HEK293 (cell line): ENCODE measurements around the gene CDK3.

Source experiments
- CTCF ChIA-PET: fragments of 350-600 bp; formaldehyde crosslinking; extraction: SDS; loops from one replicate; lab custom pipeline; 2021; ENCODE audit warnings: antibody characterized with exemption; lab: Yijun Ruan, JAX
- POLR2A ChIA-PET: fragments of 300-600 bp; formaldehyde crosslinking; extraction: SDS; loops from one replicate; lab custom pipeline; 2020; ENCODE audit warnings: antibody characterized with exemption, inconsistent platforms; lab: Yijun Ruan, JAX
- H3K27ac ChIP-seq: fragments of 200-500 bp; sonication (Bioruptor generic); 2 replicates; pipeline ENCODE4 v1.5.1; 2014; ENCODE audit warnings: low read depth, low read length, control low read depth, inconsistent platforms; ENCODE audit errors: extremely low read depth
- H3K36me3 ChIP-seq, 2 experiments: fragments of 200-500 bp in 1 of 2; sonication (Bioruptor generic) in 1 of 2; 1 replicate in 1 of 2; 2 replicates in 1 of 2; pipeline ENCODE4 v1.5.1; 2014 to 2017; ENCODE audit warnings: inconsistent platforms in 2 of 2, low read length in 2 of 2; ENCODE audit not compliant: control insufficient read depth in 2 of 2, insufficient read depth in 1 of 2
- H3K4me1 ChIP-seq: fragments of 200-500 bp; sonication (Bioruptor generic); 2 replicates; pipeline ENCODE4 v1.5.1; 2014; ENCODE audit warnings: mild to moderate bottlenecking, low read length, inconsistent platforms; ENCODE audit not compliant: control insufficient read depth, insufficient read depth
- H3K4me3 ChIP-seq: 2 replicates; pipeline ENCODE4 v1.5.1; 2011; ENCODE audit warnings: low read depth, mild to moderate bottlenecking, control low read depth, low read length, moderate library complexity
- H3K9me3 ChIP-seq: fragments of 200-500 bp; sonication (Bioruptor generic); 2 replicates; pipeline ENCODE4 v1.5.1; 2014; ENCODE audit warnings: low read depth, low read length, inconsistent platforms; ENCODE audit not compliant: control insufficient read depth, insufficient read depth
- EGR2 ChIP-seq: fragments of 450-650 bp; formaldehyde crosslinking; IDR thresholded peaks from 2 replicates; pipeline ENCODE4 v1.5.1; 2016; ENCODE audit warnings: low read depth, missing biosample characterization, missing genetic modification characterization
- IKZF3 ChIP-seq: fragments of 450-650 bp; IDR thresholded peaks from 2 replicates; pipeline ENCODE4 v1.5.0; 2018; ENCODE audit warnings: missing biosample characterization, mild to moderate bottlenecking, missing genetic modification characterization, moderate library complexity
- KLF16 ChIP-seq: fragments of 450-650 bp; formaldehyde crosslinking; IDR thresholded peaks from 2 replicates; pipeline ENCODE4 v1.5.1; 2017; ENCODE audit warnings: missing biosample characterization, missing genetic modification characterization
- PRDM2 ChIP-seq: fragments of 450-650 bp; formaldehyde crosslinking; IDR thresholded peaks from 2 replicates; pipeline ENCODE4 v1.5.1; 2016; ENCODE audit warnings: missing biosample characterization, missing genetic modification characterization, borderline replicate concordance
- ZBTB44 ChIP-seq: fragments of 450-650 bp; IDR thresholded peaks from 2 replicates; pipeline ENCODE4 v1.5.1; 2018; ENCODE audit warnings: missing biosample characterization, mild to moderate bottlenecking, missing genetic modification characterization
- ZFP3 ChIP-seq: fragments of 450-650 bp; formaldehyde crosslinking; IDR thresholded peaks from 2 replicates; pipeline ENCODE4 v1.5.1; 2016; ENCODE audit warnings: low read depth, missing biosample characterization, missing genetic modification characterization
- ZFP41 ChIP-seq: fragments of 450-650 bp; formaldehyde crosslinking; IDR thresholded peaks from 2 replicates; pipeline ENCODE4 v1.5.1; 2016; ENCODE audit warnings: missing biosample characterization, missing genetic modification characterization, borderline replicate concordance
- ZNF19 ChIP-seq: fragments of 450-650 bp; formaldehyde crosslinking; IDR thresholded peaks from 2 replicates; pipeline ENCODE4; 2016; ENCODE audit warnings: missing biosample characterization, missing genetic modification characterization, low read depth
- ZNF211 ChIP-seq: fragments of 450-650 bp; formaldehyde crosslinking; IDR thresholded peaks from 2 replicates; pipeline ENCODE4 v1.5.1; 2016; ENCODE audit warnings: low read depth, missing biosample characterization, missing genetic modification characterization
- ZNF292 ChIP-seq: fragments of 450-650 bp; formaldehyde crosslinking; IDR thresholded peaks from 2 replicates; pipeline ENCODE4 v1.5.1; 2016; ENCODE audit warnings: low read depth, missing biosample characterization, missing genetic modification characterization, borderline replicate concordance
- ZNF335 ChIP-seq: fragments of 450-650 bp; formaldehyde crosslinking; conservative IDR thresholded peaks from 2 replicates; pipeline ENCODE4 v1.5.1; 2016; ENCODE audit warnings: missing biosample characterization, missing genetic modification characterization
- ZNF350 ChIP-seq: fragments of 450-650 bp; formaldehyde crosslinking; IDR thresholded peaks from 2 replicates; pipeline ENCODE4 v1.5.0; 2017; ENCODE audit warnings: missing biosample characterization, mild to moderate bottlenecking, missing genetic modification characterization
- ZNF394 ChIP-seq: fragments of 450-650 bp; formaldehyde crosslinking; IDR thresholded peaks from 2 replicates; pipeline ENCODE4 v1.5.1; 2016; ENCODE audit warnings: missing biosample characterization, missing genetic modification characterization, mild to moderate bottlenecking, moderate library complexity, borderline replicate concordance
- ZNF544 ChIP-seq: fragments of 450-650 bp; formaldehyde crosslinking; IDR thresholded peaks from 2 replicates; pipeline ENCODE4 v1.5.0; 2017; ENCODE audit warnings: missing biosample characterization, missing genetic modification characterization
- ZNF548 ChIP-seq: fragments of 450-650 bp; formaldehyde crosslinking; IDR thresholded peaks from 2 replicates; pipeline ENCODE4 v1.5.1; 2016; ENCODE audit warnings: missing biosample characterization, missing genetic modification characterization
- ZNF555 ChIP-seq: fragments of 450-650 bp; formaldehyde crosslinking; conservative IDR thresholded peaks from 2 replicates; pipeline ENCODE4 v1.5.1; 2017; ENCODE audit warnings: missing biosample characterization, mild to moderate bottlenecking, missing genetic modification characterization, inconsistent platforms
- ZNF585B ChIP-seq: fragments of 450-650 bp; formaldehyde crosslinking; IDR thresholded peaks from 2 replicates; pipeline ENCODE4 v1.5.1; 2016; ENCODE audit warnings: missing biosample characterization, missing genetic modification characterization
- ZNF596 ChIP-seq: fragments of 450-650 bp; IDR thresholded peaks from 2 replicates; pipeline ENCODE4 v1.5.0; 2018; ENCODE audit warnings: missing biosample characterization, mild to moderate bottlenecking, missing genetic modification characterization, moderate library complexity
- ZNF600 ChIP-seq: fragments of 450-650 bp; formaldehyde crosslinking; IDR thresholded peaks from 2 replicates; pipeline ENCODE4 v1.5.1; 2016; ENCODE audit warnings: missing biosample characterization, missing genetic modification characterization
- ZNF658 ChIP-seq: fragments of 450-650 bp; formaldehyde crosslinking; IDR thresholded peaks from 2 replicates; pipeline ENCODE4; 2016; ENCODE audit warnings: missing biosample characterization, missing genetic modification characterization
- ZNF677 ChIP-seq: fragments of 450-650 bp; IDR thresholded peaks from 2 replicates; pipeline ENCODE4 v1.5.0; 2018; ENCODE audit warnings: missing biosample characterization, mild to moderate bottlenecking, missing genetic modification characterization, moderate library complexity
- ZNF785 ChIP-seq: fragments of 450-650 bp; formaldehyde crosslinking; IDR thresholded peaks from 2 replicates; pipeline ENCODE4 v1.5.1; 2016; ENCODE audit warnings: missing biosample characterization, missing genetic modification characterization
- ZSCAN16 ChIP-seq: fragments of 450-650 bp; formaldehyde crosslinking; IDR thresholded peaks from 2 replicates; pipeline ENCODE4 v1.5.1; 2016; ENCODE audit warnings: missing biosample characterization, missing genetic modification characterization
- TF ChIP-seq, protein P1 (sequence below): fragments of 450-650 bp; formaldehyde crosslinking; IDR thresholded peaks from 2 replicates; pipeline ENCODE4 v1.5.1; 2016; ENCODE audit warnings: missing biosample characterization, missing genetic modification characterization, borderline replicate concordance
- TF ChIP-seq, protein P2 (sequence below): fragments of 450-650 bp; formaldehyde crosslinking; IDR thresholded peaks from 2 replicates; pipeline ENCODE4 v1.5.1; 2016; ENCODE audit warnings: missing biosample characterization, missing genetic modification characterization

CDK3 gene

GRCh38 chr17:76038050-76038449 lies 37.4 kb downstream of the CDK3 start (continued):
- TF ChIP-seq, protein P1, sequence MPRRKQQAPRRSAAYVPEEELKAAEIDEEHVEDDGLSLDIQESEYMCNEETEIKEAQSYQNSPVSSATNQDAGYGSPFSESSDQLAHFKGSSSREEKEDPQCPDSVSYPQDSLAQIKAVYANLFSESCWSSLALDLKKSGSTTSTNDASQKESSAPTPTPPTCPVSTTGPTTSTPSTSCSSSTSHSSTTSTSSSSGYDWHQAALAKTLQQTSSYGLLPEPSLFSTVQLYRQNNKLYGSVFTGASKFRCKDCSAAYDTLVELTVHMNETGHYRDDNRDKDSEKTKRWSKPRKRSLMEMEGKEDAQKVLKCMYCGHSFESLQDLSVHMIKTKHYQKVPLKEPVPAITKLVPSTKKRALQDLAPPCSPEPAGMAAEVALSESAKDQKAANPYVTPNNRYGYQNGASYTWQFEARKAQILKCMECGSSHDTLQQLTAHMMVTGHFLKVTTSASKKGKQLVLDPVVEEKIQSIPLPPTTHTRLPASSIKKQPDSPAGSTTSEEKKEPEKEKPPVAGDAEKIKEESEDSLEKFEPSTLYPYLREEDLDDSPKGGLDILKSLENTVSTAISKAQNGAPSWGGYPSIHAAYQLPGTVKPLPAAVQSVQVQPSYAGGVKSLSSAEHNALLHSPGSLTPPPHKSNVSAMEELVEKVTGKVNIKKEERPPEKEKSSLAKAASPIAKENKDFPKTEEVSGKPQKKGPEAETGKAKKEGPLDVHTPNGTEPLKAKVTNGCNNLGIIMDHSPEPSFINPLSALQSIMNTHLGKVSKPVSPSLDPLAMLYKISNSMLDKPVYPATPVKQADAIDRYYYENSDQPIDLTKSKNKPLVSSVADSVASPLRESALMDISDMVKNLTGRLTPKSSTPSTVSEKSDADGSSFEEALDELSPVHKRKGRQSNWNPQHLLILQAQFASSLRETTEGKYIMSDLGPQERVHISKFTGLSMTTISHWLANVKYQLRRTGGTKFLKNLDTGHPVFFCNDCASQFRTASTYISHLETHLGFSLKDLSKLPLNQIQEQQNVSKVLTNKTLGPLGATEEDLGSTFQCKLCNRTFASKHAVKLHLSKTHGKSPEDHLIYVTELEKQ (tag by site-specific recombination), result no peak
- no peak for TF ChIP-seq ZNF350 (tag by site-specific recombination)
- no peak for TF ChIP-seq ZNF785 (tag by site-specific recombination)
- no peak for TF ChIP-seq ZFP41 (tag by site-specific recombination)
- TF ChIP-seq ZNF394 (tag by site-specific recombination), result peak; percentile 59; the same call in 1 of the 2 replicates
- TF ChIP-seq ZNF211 (tag by site-specific recombination), result no peak
- TF ChIP-seq, protein P2, sequence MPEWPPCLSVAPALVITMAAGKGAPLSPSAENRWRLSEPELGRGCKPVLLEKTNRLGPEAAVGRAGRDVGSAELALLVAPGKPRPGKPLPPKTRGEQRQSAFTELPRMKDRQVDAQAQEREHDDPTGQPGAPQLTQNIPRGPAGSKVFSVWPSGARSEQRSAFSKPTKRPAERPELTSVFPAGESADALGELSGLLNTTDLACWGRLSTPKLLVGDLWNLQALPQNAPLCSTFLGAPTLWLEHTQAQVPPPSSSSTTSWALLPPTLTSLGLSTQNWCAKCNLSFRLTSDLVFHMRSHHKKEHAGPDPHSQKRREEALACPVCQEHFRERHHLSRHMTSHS (tag by site-specific recombination), result no peak
- no peak for TF ChIP-seq ZFP3 (tag by site-specific recombination)
- TF ChIP-seq ZNF335, result peak; percentile 52
- TF ChIP-seq IKZF3, result no peak
- TF ChIP-seq ZNF585B (tag by site-specific recombination), result no peak
- no peak for TF ChIP-seq PRDM2
- TF ChIP-seq ZNF677, result no peak
- no peak for TF ChIP-seq ZBTB44 (tag by site-specific recombination)

GRCh38 chr17:76039121-76039520 lies 38.5 kb downstream of the CDK3 start:
- CTCF ChIA-PET, result interaction anchor here (0.5 to 1.1 kb wide), 3 partner anchors 25 to 289 kb away, joined by 3 to 4 read pairs (median 3); no protein-coding TSS in a partner anchor
- no peaks in the 10 kb centered on the region for H3K4me1 ChIP-seq
- no peaks in the 10 kb centered on the region for H3K9me3 ChIP-seq
- peaks cover 46 to 75% of the 10 kb centered on the region in 2 experiments for H3K36me3 ChIP-seq
- H3K27ac ChIP-seq, result 0 out of 2 replicates have a peak overlapping the region, but pooled peaks have one; percentile 52
- H3K4me3 ChIP-seq, result no peak overlapping the region
- POLR2A ChIA-PET, result interaction anchor here (0.9 kb wide), 1 partner anchor 10 kb away, joined by 3 read pairs; no protein-coding TSS in a partner anchor
- TF ChIP-seq ZNF292 (tag by site-specific recombination), result no peak
- TF ChIP-seq ZNF600 (tag by site-specific recombination), result no peak
- no peak for TF ChIP-seq ZNF658 (tag by site-specific recombination)
- no peak for TF ChIP-seq ZNF548
- TF ChIP-seq ZSCAN16 (tag by site-specific recombination), result no peak
- TF ChIP-seq KLF16 (tag by site-specific recombination), result no peak
- TF ChIP-seq EGR2 (tag by site-specific recombination), result no peak
- TF ChIP-seq ZNF596 (tag by site-specific recombination), result no peak
- TF ChIP-seq ZNF555 (tag by site-specific recombination), result no peak
- TF ChIP-seq ZNF544 (tag by site-specific recombination), result no peak
- no peak for TF ChIP-seq ZNF19 (tag by site-specific recombination)
